HepG2 (cell line): ENCODE measurements around the gene CNTD1. TPM values are rescaled to one million over a fixed set of nuclear protein-coding genes. Genes with fewer than 3 reads are reported as not detected.

Experiments
- HNRNPL ChIP-seq: fragments of 200-400 bp; formaldehyde crosslinking; IDR thresholded peaks from 2 replicates; pipeline ENCODE4 v1.6.1; 2017; ENCODE audit warnings: mild to moderate bottlenecking, low read depth, low read length
- HNRNPLL ChIP-seq: fragments of 200-400 bp; formaldehyde crosslinking; IDR thresholded peaks from 2 replicates; pipeline ENCODE4 v1.6.1; 2017; ENCODE audit warnings: mild to moderate bottlenecking, low read depth, low read length; ENCODE audit not compliant: poor library complexity, severe bottlenecking
- JUNB ChIP-seq: sonication (generic); formaldehyde crosslinking; IDR thresholded peaks from 2 replicates; pipeline ENCODE4 v1.8.0; 2022; ENCODE audit warnings: missing genetic modification reagents, mild to moderate bottlenecking, borderline replicate concordance
- KAT2B ChIP-seq: fragments of 150-350 bp; IDR thresholded peaks from 2 replicates; pipeline ENCODE4 v1.6.1; 2014; ENCODE audit warnings: low read depth, low read length, borderline replicate concordance
- MATR3 ChIP-seq: sonication (generic); formaldehyde crosslinking; IDR thresholded peaks from 2 replicates; pipeline ENCODE4 v1.4.0; 2020; ENCODE audit warnings: missing genetic modification reagents
- MYNN ChIP-seq: sonication (generic); formaldehyde crosslinking; IDR thresholded peaks from 2 replicates; pipeline ENCODE4 v1.4.0; 2020; ENCODE audit warnings: mild to moderate bottlenecking, low read depth, missing genetic modification reagents
- NFIC ChIP-seq: IDR thresholded peaks from 2 replicates; pipeline ENCODE4 v1.6.1; 2012; ENCODE audit warnings: mild to moderate bottlenecking, low read length, inconsistent platforms
- RAD21 ChIP-seq: fragments of 450-650 bp; formaldehyde crosslinking; IDR thresholded peaks from 2 replicates; pipeline ENCODE4 v1.5.0; 2020; ENCODE audit warnings: mild to moderate bottlenecking
- SIN3A ChIP-seq: IDR thresholded peaks from 2 replicates; pipeline ENCODE4 v1.6.1; 2011; ENCODE audit warnings: low read depth, mild to moderate bottlenecking, control low read depth, low read length, borderline replicate concordance
- SIN3B ChIP-seq: fragments of 150-350 bp; IDR thresholded peaks from 2 replicates; pipeline ENCODE4 v1.6.1; 2014; ENCODE audit warnings: low read length
- STAG1 ChIP-seq: sonication (generic); formaldehyde crosslinking; IDR thresholded peaks from 2 replicates; pipeline ENCODE4 v1.4.0; 2020; ENCODE audit warnings: missing genetic modification reagents
- XRCC5 ChIP-seq: fragments of 200-400 bp; formaldehyde crosslinking; optimal IDR thresholded peaks from 2 replicates; pipeline ENCODE3; 2017; ENCODE audit warnings: mild to moderate bottlenecking, low read length
- ZFP90 ChIP-seq: sonication (generic); formaldehyde crosslinking; IDR thresholded peaks from 2 replicates; pipeline ENCODE4 v1.8.0; 2022; ENCODE audit warnings: missing genetic modification reagents, mild to moderate bottlenecking, inconsistent platforms, borderline replicate concordance
- ZNF207 ChIP-seq: fragments of 450-650 bp; IDR thresholded peaks from 2 replicates; pipeline ENCODE4 v1.6.1; 2016; ENCODE audit warnings: antibody characterized with exemption, borderline replicate concordance
- ZNF383 ChIP-seq: sonication (generic); formaldehyde crosslinking; IDR thresholded peaks from 2 replicates; pipeline ENCODE4 v1.4.0; 2020; ENCODE audit warnings: missing genetic modification reagents, mild to moderate bottlenecking, borderline replicate concordance
- ZNF569 ChIP-seq: sonication (generic); formaldehyde crosslinking; IDR thresholded peaks from 2 replicates; pipeline ENCODE4 v1.5.0; 2020; ENCODE audit warnings: mild to moderate bottlenecking, missing genetic modification reagents, moderate library complexity, borderline replicate concordance
- ZNF775 ChIP-seq: sonication (generic); formaldehyde crosslinking; IDR thresholded peaks from 2 replicates; pipeline ENCODE4 v1.4.0; 2020; ENCODE audit warnings: missing genetic modification reagents, mild to moderate bottlenecking, moderate library complexity, borderline replicate concordance
- polyA plus RNA-seq, 8 experiments: library from polyadenylated mRNA; depleted of rRNA in 3 of 8; stranded (reverse) in 7 of 8; unstranded in 1 of 8; fragments of >200 nt; fragmentation: Illumina TruSeq in 4 of 8; extraction: Trizol in 4 of 8; gene quantifications; 2 replicates each; pipeline versions ENCODE4 v1.2.1 to v1.2.3, GENCODE V29; 2011 to 2016; ENCODE audit warnings: low read depth in 4 of 8, missing spikeins in 1 of 8, mixed read lengths in 1 of 8; ENCODE audit not compliant: insufficient read depth in 1 of 8
- total RNA-seq, 5 experiments: library from RNA; depleted of rRNA; stranded (reverse); fragments of >200 nt; fragmentation: Illumina TruSeq; extraction: Trizol; gene quantifications; 2 replicates each; pipeline ENCODE4 v1.2.3, GENCODE V29; 2016; ENCODE audit warnings: low read depth in 1 of 5
- TF ChIP-seq, protein P1 (sequence below): sonication (generic); formaldehyde crosslinking; IDR thresholded peaks from 2 replicates; pipeline ENCODE4 v1.8.0; 2022; ENCODE audit warnings: mild to moderate bottlenecking, missing genetic modification reagents
- TF ChIP-seq, protein P2 (sequence below): sonication (generic); formaldehyde crosslinking; IDR thresholded peaks from 2 replicates; pipeline ENCODE4 v1.4.0; 2020; ENCODE audit warnings: missing genetic modification reagents
- TF ChIP-seq, protein P3 (sequence below): IDR thresholded peaks from 2 replicates; pipeline ENCODE4 v1.6.1; 2016
- TF ChIP-seq, protein P4 (sequence below): sonication (generic); formaldehyde crosslinking; conservative IDR thresholded peaks from 2 replicates; pipeline ENCODE4 v1.8.1; 2023; ENCODE audit warnings: missing genetic modification reagents
- TF ChIP-seq, protein P5 (sequence below): sonication (generic); formaldehyde crosslinking; IDR thresholded peaks from 2 replicates; pipeline ENCODE4 v1.5.0; 2020; ENCODE audit warnings: missing genetic modification reagents

CNTD1 gene
- total and polyA plus RNA-seq, 2 of the 13 experiments (the other 11 are each of a cell fraction or from before 2014, with no cell fraction given), result 0.11 to 0.15 TPM

DNA sequence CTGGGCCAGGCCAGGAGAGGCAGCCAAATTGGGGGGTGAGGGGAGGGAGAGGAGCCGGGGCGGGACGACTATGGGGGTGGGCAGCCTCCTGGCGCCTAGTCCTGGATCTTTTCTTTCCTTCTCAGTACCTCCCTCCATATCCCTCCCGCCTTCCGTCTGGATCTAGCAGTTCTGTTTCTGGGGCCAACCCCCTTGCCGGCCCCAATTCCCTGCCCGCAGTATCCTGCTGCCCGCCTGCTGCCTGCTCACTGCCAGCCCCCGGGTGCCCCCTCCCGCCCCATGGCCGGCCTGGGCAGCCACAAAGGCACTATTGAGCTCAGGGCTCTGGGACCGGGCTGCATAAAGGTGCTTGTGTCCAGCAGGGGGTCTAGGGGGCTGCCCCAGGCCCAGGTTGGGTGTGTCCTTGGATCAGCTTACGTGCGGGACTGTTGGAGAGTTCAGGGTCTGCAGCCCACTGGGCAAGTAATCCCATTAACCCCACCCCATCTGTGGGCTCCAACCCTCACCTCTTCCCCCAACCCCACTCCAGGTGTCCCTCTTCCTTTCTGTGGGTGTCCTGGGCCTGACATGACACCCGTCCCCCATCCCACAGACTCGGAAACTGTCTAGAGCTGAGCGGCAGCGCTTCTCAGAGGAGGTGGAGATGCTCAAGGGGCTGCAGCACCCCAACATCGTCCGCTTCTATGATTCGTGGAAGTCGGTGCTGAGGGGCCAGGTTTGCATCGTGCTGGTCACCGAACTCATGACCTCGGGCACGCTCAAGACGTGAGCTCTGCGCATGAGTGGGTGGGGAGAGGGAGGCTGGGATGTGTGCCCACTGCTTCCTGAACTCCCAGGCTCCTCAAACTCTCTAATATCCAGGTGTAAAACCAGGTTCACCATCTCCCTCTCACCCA, 16.2 kb upstream of the CNTD1 start (continued):
- no peak for TF ChIP-seq ZNF775
- no peak for TF ChIP-seq SIN3A
- TF ChIP-seq ZNF207, result no peak
- TF ChIP-seq, protein P1, sequence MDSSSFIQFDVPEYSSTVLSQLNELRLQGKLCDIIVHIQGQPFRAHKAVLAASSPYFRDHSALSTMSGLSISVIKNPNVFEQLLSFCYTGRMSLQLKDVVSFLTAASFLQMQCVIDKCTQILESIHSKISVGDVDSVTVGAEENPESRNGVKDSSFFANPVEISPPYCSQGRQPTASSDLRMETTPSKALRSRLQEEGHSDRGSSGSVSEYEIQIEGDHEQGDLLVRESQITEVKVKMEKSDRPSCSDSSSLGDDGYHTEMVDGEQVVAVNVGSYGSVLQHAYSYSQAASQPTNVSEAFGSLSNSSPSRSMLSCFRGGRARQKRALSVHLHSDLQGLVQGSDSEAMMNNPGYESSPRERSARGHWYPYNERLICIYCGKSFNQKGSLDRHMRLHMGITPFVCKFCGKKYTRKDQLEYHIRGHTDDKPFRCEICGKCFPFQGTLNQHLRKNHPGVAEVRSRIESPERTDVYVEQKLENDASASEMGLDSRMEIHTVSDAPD (CRISPR knock-in tag), result no peak
- TF ChIP-seq SIN3B, result no peak
- TF ChIP-seq, protein P2, sequence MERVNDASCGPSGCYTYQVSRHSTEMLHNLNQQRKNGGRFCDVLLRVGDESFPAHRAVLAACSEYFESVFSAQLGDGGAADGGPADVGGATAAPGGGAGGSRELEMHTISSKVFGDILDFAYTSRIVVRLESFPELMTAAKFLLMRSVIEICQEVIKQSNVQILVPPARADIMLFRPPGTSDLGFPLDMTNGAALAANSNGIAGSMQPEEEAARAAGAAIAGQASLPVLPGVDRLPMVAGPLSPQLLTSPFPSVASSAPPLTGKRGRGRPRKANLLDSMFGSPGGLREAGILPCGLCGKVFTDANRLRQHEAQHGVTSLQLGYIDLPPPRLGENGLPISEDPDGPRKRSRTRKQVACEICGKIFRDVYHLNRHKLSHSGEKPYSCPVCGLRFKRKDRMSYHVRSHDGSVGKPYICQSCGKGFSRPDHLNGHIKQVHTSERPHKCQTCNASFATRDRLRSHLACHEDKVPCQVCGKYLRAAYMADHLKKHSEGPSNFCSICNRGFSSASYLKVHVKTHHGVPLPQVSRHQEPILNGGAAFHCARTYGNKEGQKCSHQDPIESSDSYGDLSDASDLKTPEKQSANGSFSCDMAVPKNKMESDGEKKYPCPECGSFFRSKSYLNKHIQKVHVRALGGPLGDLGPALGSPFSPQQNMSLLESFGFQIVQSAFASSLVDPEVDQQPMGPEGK (CRISPR knock-in tag), result peak; percentile 90
- TF ChIP-seq NFIC, result no peak
- TF ChIP-seq, protein P3, sequence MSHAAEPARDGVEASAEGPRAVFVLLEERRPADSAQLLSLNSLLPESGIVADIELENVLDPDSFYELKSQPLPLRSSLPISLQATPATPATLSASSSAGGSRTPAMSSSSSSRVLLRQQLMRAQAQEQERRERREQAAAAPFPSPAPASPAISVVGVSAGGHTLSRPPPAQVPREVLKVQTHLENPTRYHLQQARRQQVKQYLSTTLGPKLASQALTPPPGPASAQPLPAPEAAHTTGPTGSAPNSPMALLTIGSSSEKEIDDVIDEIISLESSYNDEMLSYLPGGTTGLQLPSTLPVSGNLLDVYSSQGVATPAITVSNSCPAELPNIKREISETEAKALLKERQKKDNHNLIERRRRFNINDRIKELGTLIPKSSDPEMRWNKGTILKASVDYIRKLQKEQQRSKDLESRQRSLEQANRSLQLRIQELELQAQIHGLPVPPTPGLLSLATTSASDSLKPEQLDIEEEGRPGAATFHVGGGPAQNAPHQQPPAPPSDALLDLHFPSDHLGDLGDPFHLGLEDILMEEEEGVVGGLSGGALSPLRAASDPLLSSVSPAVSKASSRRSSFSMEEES (CRISPR knock-in tag), result no peak
- TF ChIP-seq XRCC5, result no peak
- TF ChIP-seq HNRNPL, result peak; percentile 96
- TF ChIP-seq MATR3 (CRISPR knock-in tag), result no peak
- TF ChIP-seq JUNB (CRISPR knock-in tag), result no peak
- TF ChIP-seq, protein P4, sequence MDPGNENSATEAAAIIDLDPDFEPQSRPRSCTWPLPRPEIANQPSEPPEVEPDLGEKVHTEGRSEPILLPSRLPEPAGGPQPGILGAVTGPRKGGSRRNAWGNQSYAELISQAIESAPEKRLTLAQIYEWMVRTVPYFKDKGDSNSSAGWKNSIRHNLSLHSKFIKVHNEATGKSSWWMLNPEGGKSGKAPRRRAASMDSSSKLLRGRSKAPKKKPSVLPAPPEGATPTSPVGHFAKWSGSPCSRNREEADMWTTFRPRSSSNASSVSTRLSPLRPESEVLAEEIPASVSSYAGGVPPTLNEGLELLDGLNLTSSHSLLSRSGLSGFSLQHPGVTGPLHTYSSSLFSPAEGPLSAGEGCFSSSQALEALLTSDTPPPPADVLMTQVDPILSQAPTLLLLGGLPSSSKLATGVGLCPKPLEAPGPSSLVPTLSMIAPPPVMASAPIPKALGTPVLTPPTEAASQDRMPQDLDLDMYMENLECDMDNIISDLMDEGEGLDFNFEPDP, result no peak
- no peak for TF ChIP-seq ZFP90 (CRISPR knock-in tag)
- no peak for TF ChIP-seq KAT2B
- TF ChIP-seq ZNF569 (CRISPR knock-in tag), result no peak
- no peak for TF ChIP-seq MYNN (CRISPR knock-in tag)
- TF ChIP-seq RAD21 (CRISPR knock-in tag), result peak; percentile 20; the same call in 1 of the 2 replicates
- TF ChIP-seq HNRNPLL, result peak; percentile 32
- TF ChIP-seq STAG1 (CRISPR knock-in tag), result no peak
- TF ChIP-seq ZNF383, result no peak
- TF ChIP-seq, protein P5, sequence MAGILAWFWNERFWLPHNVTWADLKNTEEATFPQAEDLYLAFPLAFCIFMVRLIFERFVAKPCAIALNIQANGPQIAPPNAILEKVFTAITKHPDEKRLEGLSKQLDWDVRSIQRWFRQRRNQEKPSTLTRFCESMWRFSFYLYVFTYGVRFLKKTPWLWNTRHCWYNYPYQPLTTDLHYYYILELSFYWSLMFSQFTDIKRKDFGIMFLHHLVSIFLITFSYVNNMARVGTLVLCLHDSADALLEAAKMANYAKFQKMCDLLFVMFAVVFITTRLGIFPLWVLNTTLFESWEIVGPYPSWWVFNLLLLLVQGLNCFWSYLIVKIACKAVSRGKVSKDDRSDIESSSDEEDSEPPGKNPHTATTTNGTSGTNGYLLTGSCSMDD (CRISPR knock-in tag), result no peak
